Measurements from ENCODE around the gene ZNF80. TPM values are rescaled to one million over a fixed set of nuclear protein-coding genes. Genes with fewer than 3 reads are reported as not detected.
"Not testable (repeated sequence)": the region's sequence is repeated elsewhere in the genome, so short reads cannot be mapped to it uniquely, and the experiment has no call there.

The ZNF80 gene
- not detected for total RNA-seq

GRCh38 chr3:114237478-114237877 is at the start of gene ZNF80:
TSS of gene ZNF80 (minus strand) at chr3:114237578. CDS start at chr3:114237074, 504 bp downstream.
- DNase-seq: not testable (repeated sequence)

- DNase-seq: no peak
These were observed 48.9 kb upstream of the ZNF80 start for GRCh38 chr3:114286266-114286665.

DNA sequence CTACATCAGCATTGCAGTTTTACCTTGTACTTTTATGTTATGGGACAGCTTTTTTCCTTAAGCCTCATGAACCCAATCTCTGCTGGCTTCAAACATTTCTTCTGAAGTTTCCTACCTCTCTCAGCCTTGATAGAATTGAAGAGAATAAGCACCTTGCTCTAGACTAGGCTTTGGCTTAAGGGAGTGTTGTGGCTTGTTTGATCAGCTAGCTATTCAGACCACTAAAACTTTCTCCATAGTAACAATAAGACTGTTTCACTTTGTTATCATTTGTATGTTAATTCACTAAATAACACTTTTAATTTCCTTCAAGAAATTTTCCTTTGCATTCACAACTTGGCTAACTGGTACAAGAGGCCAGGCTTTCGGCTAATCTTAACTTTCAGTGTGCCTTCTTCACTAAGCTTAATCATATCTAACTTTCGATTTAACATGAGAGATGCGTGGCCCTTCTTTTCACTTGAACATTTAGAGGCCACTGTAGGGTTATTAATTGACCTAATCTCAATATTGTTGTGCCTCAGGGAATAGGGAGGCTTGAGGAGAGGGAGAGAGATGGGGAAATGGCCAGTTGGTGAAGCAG is 48.4 kb upstream of the ZNF80 start:
- DNase-seq: no peak

DNA sequence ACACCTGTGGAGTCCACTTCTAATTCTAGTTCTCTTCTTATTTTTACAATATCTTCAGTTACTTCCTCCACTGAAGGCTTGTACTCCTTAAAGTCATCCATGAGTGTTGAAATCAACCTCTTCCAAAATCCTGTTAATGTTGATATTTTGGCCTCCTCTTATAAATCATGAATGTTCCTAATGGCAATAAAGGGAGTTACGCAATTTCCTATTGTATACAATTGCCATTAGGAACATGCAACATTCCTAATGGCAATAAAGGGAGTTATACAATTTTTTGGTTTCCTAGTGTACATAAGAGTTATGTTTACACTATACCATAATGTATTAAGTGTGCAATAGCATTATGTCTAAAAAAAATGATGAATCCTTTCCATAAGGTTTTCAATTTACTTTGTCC is 47.3 kb upstream of the ZNF80 start:
- no peak for DNase-seq

DNA sequence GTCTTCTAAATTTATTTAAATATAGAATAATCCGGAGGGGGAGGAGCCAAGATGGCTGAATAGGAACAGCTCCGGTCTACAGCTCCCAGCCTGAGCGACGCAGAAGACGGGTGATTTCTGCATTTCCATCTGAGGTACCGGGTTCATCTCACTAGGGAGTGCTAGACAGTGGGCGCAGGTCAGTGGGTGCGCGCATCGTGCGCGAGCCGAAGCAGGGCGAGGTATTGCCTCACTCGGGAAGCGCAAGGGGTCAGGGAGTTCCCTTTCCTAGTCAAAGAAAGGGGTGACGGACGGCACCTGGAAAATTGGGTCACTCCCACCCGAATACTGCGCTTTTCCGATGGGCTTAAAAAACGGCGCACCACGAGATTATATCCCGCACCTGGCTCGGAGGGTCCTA is 39.5 kb upstream of the ZNF80 start:
- not testable (repeated sequence) for DNase-seq

- no peak for DNase-seq
These were observed 37.6 kb upstream of the ZNF80 start for GRCh38 chr3:114274929-114275328.

- no peak for DNase-seq
These were observed 34.9 kb upstream of the ZNF80 start for GRCh38 chr3:114272271-114272670.

DNA sequence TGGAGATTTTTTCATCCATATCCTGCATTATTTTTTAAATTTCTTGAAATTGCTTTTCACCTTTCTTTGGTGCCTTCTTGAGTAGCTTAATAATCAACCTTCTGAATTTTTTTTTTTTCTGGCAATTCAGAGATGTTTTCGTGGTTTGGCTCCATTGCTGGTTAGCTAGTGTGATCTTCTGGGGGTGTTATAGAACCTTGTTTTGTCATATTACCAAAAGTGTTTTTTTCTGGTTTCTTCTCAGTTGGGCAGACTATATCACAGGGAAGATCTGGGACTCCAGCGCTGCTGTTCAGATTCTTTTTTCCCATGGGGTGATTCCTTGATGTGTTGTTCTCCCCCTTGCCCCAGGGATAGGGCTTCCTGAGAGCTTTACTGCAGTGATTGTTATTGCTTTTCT is 32.6 kb upstream of the ZNF80 start:
- no peak for DNase-seq

DNA sequence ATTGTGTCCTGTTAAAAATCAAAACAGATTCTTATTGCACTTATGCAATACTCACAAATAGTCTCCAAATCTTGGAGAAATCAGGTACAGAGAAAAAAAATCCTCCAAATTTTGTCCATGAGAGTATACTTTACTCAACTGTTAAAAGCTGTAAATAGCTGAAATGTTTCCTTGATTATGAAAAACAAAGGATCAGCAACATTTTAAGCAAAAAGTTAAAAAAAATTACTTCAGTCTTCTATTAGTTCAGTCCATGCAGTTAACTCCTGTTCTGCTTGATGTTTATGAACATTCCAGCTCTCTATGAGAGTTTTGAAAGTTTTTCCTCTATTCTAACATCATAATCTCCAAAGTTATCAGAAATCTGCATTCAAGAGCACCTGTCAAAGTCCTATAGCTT is 22.8 kb upstream of the ZNF80 start:
- no peak for DNase-seq

DNA sequence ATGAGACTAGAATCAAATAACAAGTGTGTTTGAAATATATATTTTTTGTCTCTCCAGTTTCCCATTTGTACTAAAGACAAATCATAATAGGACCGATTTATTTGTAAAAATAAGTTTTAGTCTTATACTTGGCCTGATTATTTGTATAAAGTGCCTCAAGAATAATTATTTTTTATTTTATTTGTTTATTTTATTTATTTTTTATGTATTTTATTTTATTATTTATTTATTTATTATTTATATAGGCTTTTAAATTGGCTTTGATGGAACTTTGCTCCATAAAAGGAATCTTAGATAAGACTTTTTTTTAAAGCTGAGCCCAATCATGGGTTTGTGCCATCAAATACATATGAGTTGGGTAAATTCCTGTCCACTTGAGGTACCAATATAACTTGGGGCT is 22.2 kb upstream of the ZNF80 start:
- DNase-seq: no peak

GRCh38 chr3:114253505-114253904 is 16.1 kb upstream of the ZNF80 start:
- DNase-seq: no peak

GRCh38 chr3:114252954-114253353 is 15.6 kb upstream of the ZNF80 start:
- DNase-seq: no peak

- no peak for DNase-seq
These were observed 5.6 kb upstream of the ZNF80 start for GRCh38 chr3:114242947-114243346.

DNA sequence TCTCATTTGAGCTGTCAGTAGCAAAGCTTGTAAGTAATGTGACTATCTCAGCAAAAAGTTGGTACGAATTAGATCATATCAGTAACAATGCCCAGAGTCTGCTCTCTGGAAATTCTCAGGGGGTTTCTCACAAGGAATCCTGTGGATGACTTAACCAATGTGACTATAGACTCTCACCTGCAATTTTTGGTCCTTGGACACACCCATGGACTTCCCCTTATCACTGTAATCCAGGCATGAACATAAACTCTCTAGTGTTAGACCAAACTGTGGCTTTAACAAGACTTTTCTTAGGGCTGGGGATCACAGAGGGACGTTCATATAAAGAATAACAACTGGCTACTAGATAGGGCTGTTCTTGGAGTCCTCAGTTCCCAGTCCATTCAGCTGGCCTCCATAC is 3.9 kb upstream of the ZNF80 start:
- DNase-seq: peak; percentile 52

GRCh38 chr3:114238146-114238785 is 888 bp upstream of the ZNF80 start:
- DNase-seq: not testable (repeated sequence)

GRCh38 chr3:114235431-114235830 is 1.9 kb downstream of the ZNF80 start:
- no peak for DNase-seq

GRCh38 chr3:114234745-114235144 is 2.6 kb downstream of the ZNF80 start:
- DNase-seq: no peak

DNA sequence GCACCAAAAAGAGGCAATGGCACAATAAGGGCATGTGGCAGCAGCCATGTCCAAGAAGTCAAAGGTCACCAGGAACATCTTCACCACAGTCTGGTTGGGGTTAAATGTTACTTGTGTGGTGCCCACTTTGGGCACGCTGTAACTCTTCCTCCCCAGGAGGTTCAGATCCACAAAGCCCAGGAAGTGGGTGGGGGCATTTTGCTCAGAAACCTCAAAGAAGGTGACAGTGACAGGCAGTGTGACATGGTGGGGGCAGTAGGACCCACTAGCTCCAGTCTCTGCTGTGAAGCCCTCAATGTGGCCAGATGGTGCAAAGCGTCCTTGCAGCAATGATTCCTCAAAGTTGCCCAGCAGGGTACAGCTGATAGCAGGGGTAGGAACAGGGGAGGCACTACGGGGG is 5.8 kb downstream of the ZNF80 start:
- no peak for DNase-seq

GRCh38 chr3:114227076-114227475 is 10.3 kb downstream of the ZNF80 start:
- DNase-seq: no peak

GRCh38 chr3:114226313-114226712 is 11.1 kb downstream of the ZNF80 start:
- no peak for DNase-seq

GRCh38 chr3:114223143-114223542 is 14.2 kb downstream of the ZNF80 start:
- DNase-seq: peak; percentile 8

GRCh38 chr3:114221881-114222264 is 15.5 kb downstream of the ZNF80 start:
- no peak for DNase-seq

- no peak for DNase-seq
These were observed 16.1 kb downstream of the ZNF80 start for GRCh38 chr3:114221165-114221880.

DNA sequence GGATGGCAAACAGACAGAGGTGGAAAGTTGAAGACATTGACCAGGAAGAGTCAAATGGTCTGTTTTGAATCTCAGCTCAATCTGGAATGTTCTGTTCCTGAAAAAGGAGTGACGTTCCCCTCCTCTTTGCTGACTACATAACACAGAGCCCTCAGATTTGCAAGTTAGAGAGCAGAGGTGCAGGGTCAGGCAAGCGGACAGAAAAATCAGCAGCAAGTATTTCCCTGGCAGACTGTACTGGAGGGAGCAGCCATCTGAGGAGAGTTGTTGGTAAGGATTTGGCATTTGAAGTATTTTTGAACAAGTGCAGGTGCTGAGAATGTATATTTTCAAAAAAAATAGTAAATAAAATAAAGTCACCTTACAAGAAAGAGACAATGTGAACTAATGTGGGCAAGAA is 17.6 kb downstream of the ZNF80 start:
- DNase-seq: no peak
